Keratinocyte (primary cell): ENCODE data around the gene MTCL1. TPM values are rescaled to one million over a fixed set of nuclear protein-coding genes. Genes with fewer than 3 reads are reported as not detected.

Experiments
- DNase-seq: peaks from one replicate; pipeline ENCODE4 v3.0.0-alpha.2; 2011; ENCODE audit warnings: low read depth, missing footprints, low spot score
- FAIRE-seq: peaks from 2 replicates; lab custom pipeline; 2011; peaks lifted over from hg19 to GRCh38; lab: Jason Lieb, UNC
- H2AFZ ChIP-seq: 2 replicates; pipeline ENCODE4 v1.6.0; 2012; ENCODE audit warnings: low read length, control low read depth, inconsistent platforms; ENCODE audit not compliant: control insufficient read depth
- H3K27ac ChIP-seq: 2 replicates; pipeline ENCODE4 v1.5.1; 2011; ENCODE audit warnings: low read length; ENCODE audit not compliant: control insufficient read depth, insufficient read depth
- H3K27me3 ChIP-seq: 3 replicates; pipeline ENCODE4 v1.6.0; 2011; ENCODE audit warnings: low read length; ENCODE audit not compliant: control insufficient read depth, insufficient read depth; ENCODE audit errors: extremely low read depth
- H3K36me3 ChIP-seq, 2 experiments: 2 replicates in 1 of 2; 3 replicates in 1 of 2; pipeline ENCODE4 v1.5.1; 2011; ENCODE audit warnings: low read length in 2 of 2, mild to moderate bottlenecking in 1 of 2; ENCODE audit not compliant: control insufficient read depth in 2 of 2, insufficient read depth in 2 of 2; ENCODE audit errors: extremely low read depth in 1 of 2
- H3K4me1 ChIP-seq: 3 replicates; pipeline ENCODE4 v1.5.1; 2011; ENCODE audit warnings: low read length; ENCODE audit not compliant: control insufficient read depth, insufficient read depth; ENCODE audit errors: extremely low read depth
- H3K4me2 ChIP-seq: 3 replicates; pipeline ENCODE4 v1.6.0; 2011; ENCODE audit warnings: low read depth, low read length; ENCODE audit not compliant: control insufficient read depth, insufficient read depth; ENCODE audit errors: extremely low read depth
- H3K4me3 ChIP-seq, 3 experiments: fragments of 200-600 bp in 1 of 3; sonication (generic) in 1 of 3; 2 replicates in 2 of 3; 3 replicates in 1 of 3; pipeline ENCODE4 v1.5.1; 2011 to 2016; ENCODE audit warnings: low read length in 3 of 3, mild to moderate bottlenecking in 3 of 3, control low read depth in 2 of 3, inconsistent platforms in 1 of 3, low read depth in 1 of 3, mixed read lengths in 1 of 3, mixed run types in 1 of 3, moderate library complexity in 1 of 3; ENCODE audit not compliant: control insufficient read depth in 2 of 3, insufficient read depth in 2 of 3; ENCODE audit errors: extremely low read depth in 1 of 3
- H3K79me2 ChIP-seq: 2 replicates; pipeline ENCODE4 v1.6.0; 2012; ENCODE audit warnings: low read length; ENCODE audit not compliant: control insufficient read depth, insufficient read depth
- H3K9ac ChIP-seq: 3 replicates; pipeline ENCODE4 v1.6.0; 2011; ENCODE audit warnings: low read length; ENCODE audit not compliant: control insufficient read depth, insufficient read depth; ENCODE audit errors: extremely low read depth
- H3K9me1 ChIP-seq: 3 replicates; pipeline ENCODE4 v1.6.0; 2011; ENCODE audit warnings: low read length; ENCODE audit not compliant: control insufficient read depth, insufficient read depth; ENCODE audit errors: extremely low read depth
- H3K9me3 ChIP-seq: 2 replicates; pipeline ENCODE4 v1.5.1; 2012; ENCODE audit warnings: low read depth, low read length; ENCODE audit not compliant: control insufficient read depth
- H4K20me1 ChIP-seq: 3 replicates; pipeline ENCODE4 v1.6.0; 2011; ENCODE audit warnings: low read length; ENCODE audit not compliant: control insufficient read depth, insufficient read depth; ENCODE audit errors: extremely low read depth
- CTCF ChIP-seq, 3 experiments: IDR thresholded peaks in 1 of 3; conservative IDR thresholded peaks in 1 of 3; optimal IDR thresholded peaks in 1 of 3; 2 replicates in 2 of 3; 3 replicates in 1 of 3; pipeline versions ENCODE3 to v1.5.1; 2011; ENCODE audit warnings: low read length in 3 of 3, mild to moderate bottlenecking in 3 of 3, moderate library complexity in 2 of 3, control low read depth in 1 of 3, inconsistent platforms in 1 of 3; ENCODE audit not compliant: insufficient read depth in 2 of 3; ENCODE audit errors: extremely low read depth in 1 of 3
- EZH2 ChIP-seq: IDR thresholded peaks from one replicate; pipeline ENCODE4 v1.6.1; 2012; ENCODE audit warnings: inconsistent platforms, mild to moderate bottlenecking, low read length, moderate library complexity
- dilution Hi-C: fragments of 300-500 bp; cut with MboI; formaldehyde crosslinking; loops from one replicate; pipeline ENCODE4 v1.7.0; 2020; ENCODE audit warnings: low sequenced_read_pairs; ENCODE audit not compliant: extremely low pct_ligation_motif_present
- polyA plus RNA-seq, 5 experiments: library from polyadenylated mRNA; depleted of rRNA in 3 of 5; stranded (reverse) in 3 of 5; stranded (forward) in 1 of 5; unstranded in 1 of 5; fragments of >200 nt; gene quantifications; 1 replicate in 1 of 5; 2 replicates in 3 of 5; 3 replicates in 1 of 5; pipeline versions ENCODE4 v1.2.1 to v1.2.3, GENCODE V29; 2011 to 2012; ENCODE audit warnings: missing spikeins in 2 of 5, low read depth in 1 of 5, low replicate concordance in 1 of 5

Gene MTCL1
- polyA plus RNA-seq, 1 donor (not counting 4 experiments of a cell fraction or from before 2014, with no cell fraction given), result 15.4 TPM

- Histone ChIP-seq H3K9me3 (no peaks in the 10 kb centered on the region), H3K27ac (no peak overlapping the region), H2AFZ (no peak overlapping the region), H3K27me3 (no peaks in the 10 kb centered on the region), H3K9me1 (no peaks in the 10 kb centered on the region), H4K20me1 (no peaks in the 10 kb centered on the region), H3K36me3 (peaks cover 5 to 8% of the 10 kb centered on the region in 2 experiments), H3K4me1 (peaks cover 15% of the 10 kb centered on the region), H3K79me2 (peaks cover 7% of the 10 kb centered on the region), H3K9ac (no peak overlapping the region), H3K4me2 (no peak overlapping the region), H3K4me3 (no peak overlapping the region)
- FAIRE-seq (no peak), DNase-seq (no peak)
- dilution Hi-C loops, result no loop called here
- TF ChIP-seq EZH2 (no peak), CTCF (optimal IDR thresholded peaks at IDR 0.05 in 1 of 3, IDR thresholded peaks at IDR 0.05 in 1 of 3, conservative IDR thresholded peaks at IDR 0.05 in 1 of 3; ENCODE audit: extremely low read depth in 1 of 3, insufficient read depth in 2 of 3, low read length in 3 of 3) (no peak)
Observed at GRCh38 chr18:8773980-8774379, 68.6 kb downstream of the MTCL1 start.

GRCh38 chr18:8776013-8776943, 70.9 kb downstream of the MTCL1 start:
- peaks cover 5% of the 10 kb centered on the region for H3K79me2 ChIP-seq

More at GRCh38 chr18:8776013-8776943, 70.9 kb downstream of the MTCL1 start:
- H3K4me3 ChIP-seq, result no peak overlapping the region
- H4K20me1 ChIP-seq, result no peaks in the 10 kb centered on the region
- no peak overlapping the region for H3K4me2 ChIP-seq
- DNase-seq (no peak), FAIRE-seq (no peak)
- H3K9ac ChIP-seq, result no peak overlapping the region
- no peaks in the 10 kb centered on the region for H3K9me3 ChIP-seq
- TF ChIP-seq CTCF (optimal IDR thresholded peaks at IDR 0.05 in 1 of 3, IDR thresholded peaks at IDR 0.05 in 1 of 3, conservative IDR thresholded peaks at IDR 0.05 in 1 of 3; ENCODE audit: extremely low read depth in 1 of 3, insufficient read depth in 2 of 3, low read length in 3 of 3) (no peak), EZH2 (no peak)
- peaks cover 15% of the 10 kb centered on the region for H3K4me1 ChIP-seq
- peaks cover 8 to 20% of the 10 kb centered on the region in 2 experiments for H3K36me3 ChIP-seq
- dilution Hi-C loops, result no loop called here
- H3K27me3 ChIP-seq, result no peaks in the 10 kb centered on the region
- H3K9me1 ChIP-seq, result no peaks in the 10 kb centered on the region
- H2AFZ ChIP-seq, result no peak overlapping the region
- no peak overlapping the region for H3K27ac ChIP-seq
